PFSK-1 (cell line): ENCODE measurements around the gene MYCBP2.

Experiments
- POLR2AphosphoS5 ChIP-seq: IDR thresholded peaks from 2 replicates; pipeline ENCODE4 v1.6.1; 2012; ENCODE audit warnings: low read depth, mild to moderate bottlenecking, control low read depth, low read length, moderate library complexity
- TF ChIP-seq, protein P1 (sequence below), 2 experiments: IDR thresholded peaks; 2 replicates each; pipeline versions ENCODE4 v1.6.1 to v1.8.0; 2011 to 2012; ENCODE audit warnings: low read depth in 2 of 2, low read length in 2 of 2, control low read depth in 1 of 2, inconsistent platforms in 1 of 2, mild to moderate bottlenecking in 1 of 2, moderate library complexity in 1 of 2; ENCODE audit not compliant: insufficient read depth in 1 of 2

GRCh38 chr13:77022341-77022740 lies 304.6 kb downstream of the MYCBP2 start:
- TF ChIP-seq, protein P1, sequence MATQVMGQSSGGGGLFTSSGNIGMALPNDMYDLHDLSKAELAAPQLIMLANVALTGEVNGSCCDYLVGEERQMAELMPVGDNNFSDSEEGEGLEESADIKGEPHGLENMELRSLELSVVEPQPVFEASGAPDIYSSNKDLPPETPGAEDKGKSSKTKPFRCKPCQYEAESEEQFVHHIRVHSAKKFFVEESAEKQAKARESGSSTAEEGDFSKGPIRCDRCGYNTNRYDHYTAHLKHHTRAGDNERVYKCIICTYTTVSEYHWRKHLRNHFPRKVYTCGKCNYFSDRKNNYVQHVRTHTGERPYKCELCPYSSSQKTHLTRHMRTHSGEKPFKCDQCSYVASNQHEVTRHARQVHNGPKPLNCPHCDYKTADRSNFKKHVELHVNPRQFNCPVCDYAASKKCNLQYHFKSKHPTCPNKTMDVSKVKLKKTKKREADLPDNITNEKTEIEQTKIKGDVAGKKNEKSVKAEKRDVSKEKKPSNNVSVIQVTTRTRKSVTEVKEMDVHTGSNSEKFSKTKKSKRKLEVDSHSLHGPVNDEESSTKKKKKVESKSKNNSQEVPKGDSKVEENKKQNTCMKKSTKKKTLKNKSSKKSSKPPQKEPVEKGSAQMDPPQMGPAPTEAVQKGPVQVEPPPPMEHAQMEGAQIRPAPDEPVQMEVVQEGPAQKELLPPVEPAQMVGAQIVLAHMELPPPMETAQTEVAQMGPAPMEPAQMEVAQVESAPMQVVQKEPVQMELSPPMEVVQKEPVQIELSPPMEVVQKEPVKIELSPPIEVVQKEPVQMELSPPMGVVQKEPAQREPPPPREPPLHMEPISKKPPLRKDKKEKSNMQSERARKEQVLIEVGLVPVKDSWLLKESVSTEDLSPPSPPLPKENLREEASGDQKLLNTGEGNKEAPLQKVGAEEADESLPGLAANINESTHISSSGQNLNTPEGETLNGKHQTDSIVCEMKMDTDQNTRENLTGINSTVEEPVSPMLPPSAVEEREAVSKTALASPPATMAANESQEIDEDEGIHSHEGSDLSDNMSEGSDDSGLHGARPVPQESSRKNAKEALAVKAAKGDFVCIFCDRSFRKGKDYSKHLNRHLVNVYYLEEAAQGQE (IDR thresholded peaks at IDR 0.05; ENCODE audit: insufficient read depth in 1 of 2, low read depth in 2 of 2, low read length in 2 of 2) = no peak
- TF ChIP-seq POLR2AphosphoS5 = no peak
